Upper lobe of right lung (tissue), 1 donor: ENCODE measurements around the gene ATF6. TPM values are rescaled to one million over a fixed set of nuclear protein-coding genes. Genes with fewer than 3 reads are reported as not detected.

ENCODE experiments used
- ATAC-seq: fragments of 200-7000 bp; cut with Tn5 transposase; one replicate; pipeline ENCODE4 v1.9.1; 2020; ENCODE audit warnings: mild to moderate bottlenecking, moderate library complexity
- DNase-seq: peaks from one replicate; pipeline ENCODE4 v3.0.0-alpha.2; 2020
- H3K27ac ChIP-seq: fragments of 200-600 bp; one replicate; pipeline ENCODE4 v1.8.0; 2022
- H3K27me3 ChIP-seq: fragments of 200-600 bp; one replicate; pipeline ENCODE4 v1.8.0; 2022; ENCODE audit warnings: mild to moderate bottlenecking
- H3K36me3 ChIP-seq: fragments of 200-600 bp; one replicate; pipeline ENCODE4 v1.8.0; 2022
- H3K4me1 ChIP-seq: fragments of 200-600 bp; one replicate; pipeline ENCODE4 v1.8.0; 2022
- H3K4me3 ChIP-seq: fragments of 200-600 bp; one replicate; pipeline ENCODE4 v1.8.0; 2022; ENCODE audit warnings: mild to moderate bottlenecking
- H3K9me3 ChIP-seq: fragments of 200-600 bp; one replicate; pipeline ENCODE4 v1.8.0; 2022
- CTCF ChIP-seq: fragments of 200-600 bp; IDR thresholded peaks from one replicate; pipeline ENCODE4 v1.8.0; 2022; ENCODE audit warnings: antibody characterized with exemption
- intact Hi-C: fragments of 100-400 bp; cut with DNase I; formaldehyde crosslinking; loops from one replicate; pipeline ENCODE4 v1.11.0; 2022
- total RNA-seq: library from RNA; stranded (reverse); fragmentation: NEBNext Ultra II Directional; extraction: Animal tissue kit (Norgen Biotek cat#: 25700); gene quantifications from one replicate; pipeline ENCODE4 v1.2.1, GENCODE V29; 2021
- donor health status: DM: no; HTN: yes; CAD: no; lungs with severe emphysema.

ATF6 gene
- total RNA-seq, 1 donor from 2014 or later: 32.0 TPM

DNA sequence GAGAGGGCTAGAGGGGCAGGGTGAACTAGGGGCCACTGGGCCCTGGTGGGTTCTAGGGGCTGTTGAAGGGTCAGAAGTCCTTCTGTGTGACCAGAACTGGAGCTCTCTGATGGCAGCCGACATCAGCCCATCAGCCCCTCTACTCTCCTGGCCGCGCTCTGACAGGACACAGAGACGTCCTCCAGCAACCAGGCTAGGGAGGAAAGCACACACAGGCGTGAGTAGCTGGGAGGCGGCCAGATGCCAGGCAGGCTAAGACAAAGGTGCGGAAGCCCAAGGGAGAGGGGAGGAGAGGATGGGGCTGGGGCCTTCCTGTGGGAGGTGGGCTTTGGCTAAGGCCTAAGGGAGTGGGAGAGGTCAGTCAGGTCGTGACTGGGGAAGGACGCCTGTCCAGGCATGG is 206.7 kb downstream of the ATF6 start:
- TF ChIP-seq CTCF: no peak
- H3K27me3 ChIP-seq: no peaks in the 10 kb centered on the region
- ATAC-seq: no peak
- no peak overlapping the region for H3K27ac ChIP-seq
- H3K9me3 ChIP-seq: no peaks in the 10 kb centered on the region
- H3K4me3 ChIP-seq: no peak overlapping the region
- intact Hi-C loops: no loop called here
- DNase-seq: no peak
- H3K4me1 ChIP-seq: peaks cover 5% of the 10 kb centered on the region
- H3K36me3 ChIP-seq: no peaks in the 10 kb centered on the region

GRCh38 chr1:161973924-161974845 is 208.1 kb downstream of the ATF6 start:
- no peaks in the 10 kb centered on the region for H3K9me3 ChIP-seq
- intact Hi-C loops: no loop called here
- H3K4me3 ChIP-seq: no peak overlapping the region
- no peak overlapping the region for H3K27ac ChIP-seq
- no peaks in the 10 kb centered on the region for H3K36me3 ChIP-seq
- peaks cover 5% of the 10 kb centered on the region for H3K4me1 ChIP-seq
- ATAC-seq (no peak), DNase-seq (no peak)
- no peaks in the 10 kb centered on the region for H3K27me3 ChIP-seq
- no peak for TF ChIP-seq CTCF

DNA sequence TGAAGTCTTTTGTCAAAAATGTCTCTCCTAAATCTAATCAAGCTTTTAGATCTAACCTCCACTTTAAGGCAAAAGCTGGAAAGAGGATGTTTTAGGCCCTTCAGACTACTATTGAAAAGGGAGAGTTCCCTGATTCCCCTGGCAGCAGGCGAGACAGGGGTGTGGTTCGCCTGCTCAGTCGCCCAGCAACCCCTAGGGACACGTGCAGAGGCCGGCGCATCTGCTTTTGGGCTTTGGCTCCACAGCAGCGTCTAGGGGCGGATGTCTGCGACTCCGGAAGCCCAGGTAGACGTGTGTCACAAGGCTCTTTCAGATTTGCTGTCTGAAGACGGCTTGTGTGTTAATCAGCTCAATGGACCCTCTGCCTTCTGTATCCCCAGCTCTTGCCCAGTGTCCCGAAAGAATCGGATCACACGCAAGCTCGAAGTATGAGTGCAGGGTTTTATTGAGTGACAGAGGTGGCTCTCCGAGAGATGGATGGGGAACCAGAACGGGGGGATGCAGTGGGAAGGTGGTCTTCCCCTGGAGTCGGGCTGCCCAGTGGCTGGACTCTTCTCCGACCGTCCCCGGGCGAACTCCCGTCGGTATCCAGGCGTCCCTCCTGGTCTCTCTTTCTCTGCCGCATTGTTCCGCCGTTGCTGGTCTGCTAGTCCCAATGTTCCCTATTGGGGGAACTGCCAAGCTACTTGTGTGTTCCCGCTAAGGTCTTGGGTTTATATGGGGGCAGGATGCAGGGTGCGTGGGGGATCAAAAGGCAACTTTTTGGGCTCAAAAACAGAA is 212.1 kb downstream of the ATF6 start:
- TF ChIP-seq CTCF: no peak

GRCh38 chr1:161981126-161981525 is 215.0 kb downstream of the ATF6 start:
- ATAC-seq: no peak
- no peak for TF ChIP-seq CTCF
- H3K4me1 ChIP-seq: no peaks in the 10 kb centered on the region
- H3K9me3 ChIP-seq: no peaks in the 10 kb centered on the region
- H3K27ac ChIP-seq: no peak overlapping the region
- H3K36me3 ChIP-seq: no peaks in the 10 kb centered on the region
- DNase-seq: no peak
- intact Hi-C loops: no loop called here
- H3K4me3 ChIP-seq: no peak overlapping the region
- no peaks in the 10 kb centered on the region for H3K27me3 ChIP-seq

More for the DNA sequence above, 212.1 kb downstream of the ATF6 start:
- no peak overlapping the region for H3K4me3 ChIP-seq
- no peak for ATAC-seq
- peaks cover 5% of the 10 kb centered on the region for H3K4me1 ChIP-seq
- intact Hi-C loops: no loop called here
- no peaks in the 10 kb centered on the region for H3K36me3 ChIP-seq
- no peaks in the 10 kb centered on the region for H3K27me3 ChIP-seq
- H3K9me3 ChIP-seq: no peaks in the 10 kb centered on the region
- no peak overlapping the region for H3K27ac ChIP-seq
- no peak for DNase-seq

DNA sequence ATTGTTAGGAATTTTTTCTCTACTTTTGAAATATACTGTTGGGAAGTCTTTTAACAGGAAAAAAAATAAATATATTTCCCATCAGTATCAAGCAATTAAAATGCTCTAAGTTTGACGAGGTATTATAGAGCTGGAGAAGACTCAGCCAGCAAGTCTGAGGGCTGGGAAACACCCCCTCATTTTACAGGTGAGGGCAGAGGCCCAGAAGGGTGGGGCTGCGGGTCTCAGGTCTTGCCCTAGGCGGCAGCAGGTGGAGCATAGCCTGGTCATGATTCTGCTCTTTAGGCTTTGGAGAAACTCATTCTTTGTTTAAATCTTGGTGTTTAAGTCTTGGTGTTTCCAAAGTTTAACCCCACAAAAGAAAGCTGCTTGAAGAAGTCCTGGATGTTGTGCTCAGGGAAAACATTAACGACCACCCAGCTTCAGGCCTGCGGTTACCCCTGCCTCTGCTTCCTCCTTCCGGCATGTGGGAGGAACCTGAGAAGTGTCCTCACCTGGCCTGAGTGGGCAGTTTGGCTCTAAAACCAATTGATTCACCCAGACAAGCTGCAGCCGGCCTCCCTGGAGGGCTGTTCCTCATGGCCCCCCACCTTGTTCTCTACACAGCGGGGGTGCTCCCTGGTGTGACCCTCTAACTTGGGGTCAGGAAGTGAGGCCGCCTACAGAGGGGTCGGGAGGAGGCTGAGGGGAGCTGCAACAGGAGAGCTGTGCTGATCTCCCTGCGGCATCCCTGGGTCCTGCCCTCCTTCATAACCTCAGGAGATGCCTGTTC is 215.8 kb downstream of the ATF6 start:
- no peak for TF ChIP-seq CTCF
- ATAC-seq (no peak), DNase-seq (no peak)

More for the DNA sequence above, 215.8 kb downstream of the ATF6 start:
- Histone ChIP-seq H3K27me3 (no peaks in the 10 kb centered on the region), H3K27ac (no peak overlapping the region), H3K4me3 (no peak overlapping the region), H3K9me3 (no peaks in the 10 kb centered on the region), H3K4me1 (no peaks in the 10 kb centered on the region), H3K36me3 (no peaks in the 10 kb centered on the region)
- intact Hi-C loops: no loop called here
